ENCODE measurements around the gene PCDHB8. TPM values are rescaled to one million over a fixed set of nuclear protein-coding genes. Genes with fewer than 3 reads are reported as not detected.
"Not testable (repeated sequence)": the region's sequence is repeated elsewhere in the genome, so short reads cannot be mapped to it uniquely, and the experiment has no call there.

Gene PCDHB8
- total RNA-seq: 1 to 10 TPM in 1 of 4 donors, under 1 TPM in 3; 0.33 to 2.0 (median 0.87) TPM

GRCh38 chr5:141177577-141178191 lies at the start of gene PCDHB8:
PCDHB8 (plus strand) TSS chr5:141177790; CDS start chr5:141178035, 245 bp downstream.
- H3K4me1 ChIP-seq; H3K4me3 ChIP-seq; H3K36me3 ChIP-seq; H3K27ac ChIP-seq (replicated peaks in 1 of 4); DNase-seq (ENCODE audit: extremely low spot score); intact Hi-C loops (cut with DNase I): not testable (repeated sequence)
- 32% methylated on average over 14 of the region's 18 CpGs for WGBS
- Histone ChIP-seq H3K27me3 (peaks cover 0 to 81% (median 2%) of the 10 kb centered on the region in 4 donors), H3K9me3 (peaks cover 0 to 84% (median 59%) of the 10 kb centered on the region in 4 donors)

GRCh38 chr5:141135030-141135717 lies 42.4 kb upstream of the PCDHB8 start, which contains the start of gene PCDHB5:
PCDHB5 (plus strand) TSS chr5:141135206; CDS start chr5:141135435, 229 bp downstream.
- no peaks in the 10 kb centered on the region for H3K36me3 ChIP-seq
- no peak for TF ChIP-seq EP300 (IDR thresholded peaks at IDR 0.05)
- TF ChIP-seq, protein P1, sequence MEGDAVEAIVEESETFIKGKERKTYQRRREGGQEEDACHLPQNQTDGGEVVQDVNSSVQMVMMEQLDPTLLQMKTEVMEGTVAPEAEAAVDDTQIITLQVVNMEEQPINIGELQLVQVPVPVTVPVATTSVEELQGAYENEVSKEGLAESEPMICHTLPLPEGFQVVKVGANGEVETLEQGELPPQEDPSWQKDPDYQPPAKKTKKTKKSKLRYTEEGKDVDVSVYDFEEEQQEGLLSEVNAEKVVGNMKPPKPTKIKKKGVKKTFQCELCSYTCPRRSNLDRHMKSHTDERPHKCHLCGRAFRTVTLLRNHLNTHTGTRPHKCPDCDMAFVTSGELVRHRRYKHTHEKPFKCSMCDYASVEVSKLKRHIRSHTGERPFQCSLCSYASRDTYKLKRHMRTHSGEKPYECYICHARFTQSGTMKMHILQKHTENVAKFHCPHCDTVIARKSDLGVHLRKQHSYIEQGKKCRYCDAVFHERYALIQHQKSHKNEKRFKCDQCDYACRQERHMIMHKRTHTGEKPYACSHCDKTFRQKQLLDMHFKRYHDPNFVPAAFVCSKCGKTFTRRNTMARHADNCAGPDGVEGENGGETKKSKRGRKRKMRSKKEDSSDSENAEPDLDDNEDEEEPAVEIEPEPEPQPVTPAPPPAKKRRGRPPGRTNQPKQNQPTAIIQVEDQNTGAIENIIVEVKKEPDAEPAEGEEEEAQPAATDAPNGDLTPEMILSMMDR (IDR thresholded peaks at IDR 0.05): peak; percentile 12 to 40 (median 28)
- TF ChIP-seq POLR2AphosphoS5 (IDR thresholded peaks at IDR 0.05): no peak
- intact Hi-C loops (cut with DNase I): no loop called here
- H3K4me3 ChIP-seq: peak within 1 kb of the TSS; percentile 35 to 52 (median 48)
- H3K9me3 ChIP-seq: peaks cover 0 to 85% (median 54%) of the 10 kb centered on the region in 4 donors
- DNase-seq (ENCODE audit: extremely low spot score): no peak
- no peak within 1 kb of the TSS for H3K27ac ChIP-seq (replicated peaks in 1 of 4)
- no peaks in the 10 kb centered on the region for H3K4me1 ChIP-seq
- H3K27me3 ChIP-seq: peaks cover 0 to 13% (median 0%) of the 10 kb centered on the region in 4 donors
- 20% methylated on average over 22 of the region's 22 CpGs for WGBS

- Histone ChIP-seq H3K36me3 (no peaks in the 10 kb centered on the region), H3K27ac (replicated peaks in 1 of 4) (no peak overlapping the region), H3K27me3 (peaks cover 0 to 13% (median 0%) of the 10 kb centered on the region in 4 donors), H3K4me3 (peak overlapping the region; percentile 35 to 52 (median 48)), H3K9me3 (peaks cover 0 to 90% (median 57%) of the 10 kb centered on the region in 4 donors), H3K4me1 (no peaks in the 10 kb centered on the region)
- no peak for DNase-seq (ENCODE audit: extremely low spot score)
- no peak for TF ChIP-seq POLR2A (IDR thresholded peaks at IDR 0.05; ENCODE audit: low read depth)
- TF ChIP-seq, protein P1 (IDR thresholded peaks at IDR 0.05): no peak
- TF ChIP-seq POLR2AphosphoS5 (IDR thresholded peaks at IDR 0.05): no peak
- TF ChIP-seq EP300 (IDR thresholded peaks at IDR 0.05): no peak
- 58% methylated on average over 19 of the region's 19 CpGs for WGBS
- intact Hi-C loops (cut with DNase I): no loop called here
Measured at GRCh38 chr5:141135718-141136266, 41.8 kb upstream of the PCDHB8 start.

GRCh38 chr5:141137346-141137745 lies 40.2 kb upstream of the PCDHB8 start:
- DNase-seq (ENCODE audit: extremely low spot score); H3K4me1 ChIP-seq; H3K4me3 ChIP-seq; H3K27ac ChIP-seq (replicated peaks in 1 of 4); H3K36me3 ChIP-seq; intact Hi-C loops (cut with DNase I): not testable (repeated sequence)
- WGBS: 58% methylated on average over 5 of the region's 34 CpGs
- peaks cover 0 to 13% (median 0%) of the 10 kb centered on the region in 4 donors for H3K27me3 ChIP-seq
- H3K9me3 ChIP-seq: peaks cover 0 to 81% (median 57%) of the 10 kb centered on the region in 4 donors

GRCh38 chr5:141149812-141150211 lies 27.8 kb upstream of the PCDHB8 start, which contains the start of gene PCDHB6:
PCDHB6 (plus strand) TSS chr5:141150057; CDS start chr5:141150258, 201 bp downstream.
- 16% methylated on average over 18 of the region's 18 CpGs for WGBS
- peaks cover 0 to 68% (median 55%) of the 10 kb centered on the region in 4 donors for H3K9me3 ChIP-seq
- no peaks in the 10 kb centered on the region for H3K36me3 ChIP-seq
- TF ChIP-seq, protein P1 (IDR thresholded peaks at IDR 0.05): peak in 1 of 3 experiments; percentile 18
- TF ChIP-seq POLR2AphosphoS5 (IDR thresholded peaks at IDR 0.05): no peak
- H3K4me1 ChIP-seq: no peaks in the 10 kb centered on the region
- no peak within 1 kb of the TSS for H3K27ac ChIP-seq (replicated peaks in 1 of 4)
- DNase-seq (ENCODE audit: extremely low spot score): no peak
- H3K27me3 ChIP-seq: peaks cover 0 to 36% (median 0%) of the 10 kb centered on the region in 4 donors
- intact Hi-C loops (cut with DNase I): no loop called here
- peak within 1 kb of the TSS in 2 of 4 donors; percentile 23 to 26 for H3K4me3 ChIP-seq

Data from esophagus muscularis mucosa (tissue), 4 donors.